GM23248 (cell line): ENCODE measurements around the gene SEPTIN12. TPM values are rescaled to one million over a fixed set of nuclear protein-coding genes. Genes with fewer than 3 reads are reported as not detected.

Experiments
- DNase-seq: peaks from one replicate; pipeline ENCODE4 v3.0.0-alpha.2; 2015
- H2AFZ ChIP-seq: fragments of 200-600 bp; sonication (generic); 2 replicates; pipeline ENCODE4 v1.6.1; 2016; ENCODE audit warnings: antibody characterized with exemption
- H3F3A ChIP-seq: fragments of 200-600 bp; sonication (generic); 2 replicates; pipeline ENCODE4 v1.6.1; 2016; ENCODE audit warnings: mild to moderate bottlenecking, antibody characterized with exemption, mixed run types; ENCODE audit not compliant: insufficient read depth
- H3K27ac ChIP-seq: fragments of 200-600 bp; sonication (generic); 2 replicates; pipeline ENCODE4 v1.5.1; 2016; ENCODE audit warnings: mild to moderate bottlenecking
- H3K27me3 ChIP-seq: fragments of 200-600 bp; sonication (generic); replicated peaks from 2 replicates; pipeline ENCODE4 v1.6.1; 2016; ENCODE audit warnings: mild to moderate bottlenecking; ENCODE audit not compliant: insufficient read depth
- H3K36me3 ChIP-seq: fragments of 200-600 bp; sonication (generic); 2 replicates; pipeline ENCODE4 v1.6.1; 2016; ENCODE audit warnings: low read depth, mild to moderate bottlenecking
- H3K4me1 ChIP-seq: fragments of 200-600 bp; sonication (generic); 2 replicates; pipeline ENCODE4 v1.6.1; 2016; ENCODE audit warnings: mild to moderate bottlenecking; ENCODE audit not compliant: insufficient read depth
- H3K4me2 ChIP-seq: fragments of 200-600 bp; sonication (generic); one replicate; pipeline ENCODE4 v1.6.1; 2016; ENCODE audit warnings: mild to moderate bottlenecking; ENCODE audit not compliant: unreplicated experiment
- H3K4me3 ChIP-seq: fragments of 200-600 bp; sonication (generic); 2 replicates; pipeline ENCODE4 v1.5.1; 2016; ENCODE audit warnings: mild to moderate bottlenecking
- H3K79me2 ChIP-seq: fragments of 200-600 bp; sonication (generic); 2 replicates; pipeline ENCODE4 v1.6.1; 2016; ENCODE audit warnings: mild to moderate bottlenecking; ENCODE audit not compliant: insufficient read depth
- H3K9ac ChIP-seq: fragments of 200-600 bp; sonication (generic); 2 replicates; pipeline ENCODE4 v1.6.1; 2016; ENCODE audit warnings: mild to moderate bottlenecking
- H3K9me2 ChIP-seq: fragments of 200-600 bp; sonication (generic); 2 replicates; pipeline ENCODE4 v1.6.1; 2016; ENCODE audit warnings: mixed run types, mild to moderate bottlenecking, moderate library complexity; ENCODE audit not compliant: insufficient read depth
- H3K9me3 ChIP-seq: fragments of 200-600 bp; sonication (generic); one replicate; pipeline ENCODE4 v1.6.1; 2017; ENCODE audit warnings: low read depth
- H4K20me1 ChIP-seq: fragments of 200-600 bp; sonication (generic); 2 replicates; pipeline ENCODE4 v1.6.0; 2016; ENCODE audit not compliant: insufficient read depth
- EZH2 ChIP-seq: fragments of 200-600 bp; sonication (generic); IDR thresholded peaks from 2 replicates; pipeline ENCODE4 v1.6.1; 2018; ENCODE audit warnings: antibody characterized with exemption, mild to moderate bottlenecking; ENCODE audit not compliant: insufficient read depth, poor library complexity, severe bottlenecking
- EZH2phosphoT487 ChIP-seq: fragments of 200-600 bp; sonication (generic); IDR thresholded peaks from 2 replicates; pipeline ENCODE4 v1.6.1; 2018; ENCODE audit warnings: antibody characterized with exemption, moderate library complexity, mild to moderate bottlenecking, low read depth; ENCODE audit not compliant: insufficient read depth
- WGBS, 2 experiments: methylation state at CpG; one replicate each; pipeline ENCODE4 v1.1.6; 2015 to 2017; ENCODE audit warnings: low lambda C conversion rate in 2 of 2, low coverage in 1 of 2; ENCODE audit errors: missing lambda C conversion rate in 2 of 2; 5-methylcytosine and 5-hydroxymethylcytosine counted together
- in situ Hi-C: fragments of 300-500 bp; cut with MboI; formaldehyde crosslinking; loops from 2 replicates; pipeline ENCODE4 v1.15.0; 2020
- polyA plus RNA-seq: library from polyadenylated mRNA; unstranded; fragments of >200 nt; fragmentation: Nextera tagmentation; extraction: Ambion mirVana; gene quantifications from 2 replicates; pipeline ENCODE4 v1.2.1, GENCODE V29; 2016
- total RNA-seq: library from RNA; depleted of rRNA; stranded (reverse); fragments of >200 nt; shearing (Covaris generic); gene quantifications from 2 replicates; pipeline ENCODE4 v1.2.3, GENCODE V29; 2014

Gene SEPTIN12
- total and polyA plus RNA-seq, 2 experiments from 2014 or later = not detected

DNA sequence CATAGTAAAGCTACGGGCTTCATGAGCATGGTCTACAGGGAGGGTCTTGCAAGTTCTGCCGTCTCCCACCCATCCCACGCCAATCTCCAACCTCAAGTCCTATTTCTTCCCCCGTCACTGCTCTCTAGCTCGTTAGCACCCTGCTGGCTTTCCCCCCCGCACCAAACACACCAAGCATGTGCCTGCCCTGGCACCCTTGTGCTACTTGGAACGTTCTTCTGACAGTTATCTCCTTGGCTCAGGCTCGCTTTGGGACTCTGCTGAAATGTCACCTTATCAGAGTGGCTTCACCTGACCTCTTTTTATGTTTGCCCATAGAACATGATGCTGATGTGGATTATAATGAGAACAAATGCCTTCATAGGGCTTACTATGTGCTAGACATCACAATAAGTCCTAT, 37.1 kb upstream of the SEPTIN12 start:
- no peaks in the 10 kb centered on the region for H4K20me1 ChIP-seq
- H3K27me3 ChIP-seq = no peaks in the 10 kb centered on the region
- WGBS, 2 experiments = 86 to 90% methylated on average over 8 of the region's 8 CpGs
- no peak for DNase-seq
- H3K4me1 ChIP-seq = no peaks in the 10 kb centered on the region
- no peaks in the 10 kb centered on the region for H3K9me2 ChIP-seq
- H3K9me3 ChIP-seq = no peaks in the 10 kb centered on the region
- peaks cover 47% of the 10 kb centered on the region for H3K36me3 ChIP-seq
- peaks cover 10% of the 10 kb centered on the region; the same call in 1 of the 2 replicates for H3K79me2 ChIP-seq
- no peak overlapping the region for H3K4me3 ChIP-seq
- no peaks in the 10 kb centered on the region for H3F3A ChIP-seq
- no peak overlapping the region for H2AFZ ChIP-seq
- H3K27ac ChIP-seq = no peak overlapping the region
- no peak overlapping the region for H3K4me2 ChIP-seq
- no peak for TF ChIP-seq EZH2
- TF ChIP-seq EZH2phosphoT487 = no peak
- in situ Hi-C loops = no loop called here
- no peak overlapping the region for H3K9ac ChIP-seq

DNA sequence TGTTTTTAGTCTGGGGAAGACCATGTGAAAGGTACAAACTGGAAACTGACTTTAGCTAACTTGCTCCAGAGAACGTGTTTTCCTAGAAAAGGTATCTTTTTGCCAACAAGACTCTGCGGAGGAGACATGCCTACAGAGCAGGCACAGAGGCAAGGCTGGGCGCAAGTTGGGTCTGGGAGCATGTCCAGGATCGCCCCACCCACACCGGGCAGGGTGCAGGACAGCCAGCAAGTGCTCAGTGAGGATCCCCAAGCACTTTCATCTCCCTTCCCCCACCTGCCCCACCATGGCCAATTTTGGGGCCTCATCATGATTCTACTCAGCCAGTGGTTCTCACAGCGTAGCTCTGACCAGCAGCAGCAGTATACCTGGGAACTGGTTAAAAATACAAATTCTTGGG, 32.5 kb upstream of the SEPTIN12 start:
- no peak overlapping the region for H3K4me2 ChIP-seq
- H3F3A ChIP-seq = no peaks in the 10 kb centered on the region
- no peaks in the 10 kb centered on the region for H3K9me2 ChIP-seq
- in situ Hi-C loops = no loop called here
- no peaks in the 10 kb centered on the region for H4K20me1 ChIP-seq
- H3K4me1 ChIP-seq = no peaks in the 10 kb centered on the region
- peaks cover 50% of the 10 kb centered on the region for H3K36me3 ChIP-seq
- H3K27ac ChIP-seq = no peak overlapping the region
- H3K4me3 ChIP-seq = no peak overlapping the region
- H3K79me2 ChIP-seq = no peaks in the 10 kb centered on the region
- DNase-seq = no peak
- no peak for TF ChIP-seq EZH2
- no peaks in the 10 kb centered on the region for H3K27me3 ChIP-seq
- H2AFZ ChIP-seq = no peak overlapping the region
- WGBS, 2 experiments = 52 to 59% methylated on average over 6 of the region's 6 CpGs
- H3K9ac ChIP-seq = no peak overlapping the region
- no peaks in the 10 kb centered on the region for H3K9me3 ChIP-seq

- in situ Hi-C loops = no loop called here
- Histone ChIP-seq H4K20me1 (no peaks in the 10 kb centered on the region), H3K27me3 (no peaks in the 10 kb centered on the region), H3F3A (no peaks in the 10 kb centered on the region), H3K4me1 (no peaks in the 10 kb centered on the region), H3K79me2 (no peaks in the 10 kb centered on the region), H2AFZ (no peak overlapping the region), H3K36me3 (peaks cover 37% of the 10 kb centered on the region), H3K27ac (no peak overlapping the region), H3K9ac (no peak overlapping the region), H3K4me2 (no peak overlapping the region), H3K9me2 (no peaks in the 10 kb centered on the region), H3K4me3 (no peak overlapping the region), H3K9me3 (no peaks in the 10 kb centered on the region)
- DNase-seq = no peak
- whole genome bisulfite sequencing, 2 experiments = 85 to 87% methylated on average over 16 of the region's 16 CpGs
- TF ChIP-seq EZH2phosphoT487 (no peak), EZH2 (no peak)
Measured at GRCh38 chr16:4814542-4815173, 26.5 kb upstream of the SEPTIN12 start.

DNA sequence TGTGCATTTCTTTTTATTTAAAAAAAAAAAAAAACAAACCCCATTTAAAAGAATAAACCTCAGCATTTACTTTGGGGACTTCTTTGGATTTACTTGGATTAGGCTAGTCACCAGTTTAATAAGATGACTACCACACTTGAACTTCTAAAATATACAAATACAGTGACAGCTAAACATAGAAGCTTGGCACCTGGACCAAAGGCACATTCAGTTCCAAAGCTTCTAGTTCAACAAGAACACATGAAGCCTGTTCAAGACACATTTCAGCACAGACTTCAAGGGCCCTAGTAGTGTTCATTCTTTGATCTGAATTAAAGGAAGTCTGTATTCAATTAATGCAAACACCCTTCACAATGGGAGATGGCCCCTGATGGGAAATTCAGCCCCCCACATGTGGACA, 25.9 kb upstream of the SEPTIN12 start:
- Histone ChIP-seq H3K27ac (no peak overlapping the region), H2AFZ (no peak overlapping the region), H3K79me2 (no peaks in the 10 kb centered on the region), H3K4me1 (no peaks in the 10 kb centered on the region), H3K27me3 (no peaks in the 10 kb centered on the region), H3K4me3 (no peak overlapping the region), H3F3A (no peaks in the 10 kb centered on the region), H3K9ac (no peak overlapping the region), H3K9me2 (no peaks in the 10 kb centered on the region), H3K36me3 (peaks cover 38% of the 10 kb centered on the region), H3K4me2 (no peak overlapping the region), H4K20me1 (no peaks in the 10 kb centered on the region), H3K9me3 (no peaks in the 10 kb centered on the region)
- DNase-seq = no peak
- TF ChIP-seq EZH2 (no peak), EZH2phosphoT487 (no peak)
- in situ Hi-C loops = no loop called here
